GM19240 (cell line): Measurements from ENCODE around the gene HBEGF.

Experiments
- DNase-seq: peaks from one replicate; pipeline ENCODE4 v3.0.0; 2011; ENCODE audit warnings: low spot score; ENCODE audit not compliant: insufficient read length

Gene HBEGF

GRCh38 chr5:140337880-140338279, 8.5 kb downstream of the HBEGF start:
- no peak for DNase-seq

- no peak for DNase-seq
Observed at GRCh38 chr5:140336388-140336787, 10.0 kb downstream of the HBEGF start.

GRCh38 chr5:140331638-140332037, 14.8 kb downstream of the HBEGF start:
- DNase-seq: no peak

- no peak for DNase-seq
Observed at GRCh38 chr5:140329739-140330481, 16.5 kb downstream of the HBEGF start.

- no peak for DNase-seq
Observed at GRCh38 chr5:140328036-140328764, 18.2 kb downstream of the HBEGF start.

GRCh38 chr5:140327589-140327988, 18.8 kb downstream of the HBEGF start:
- DNase-seq: no peak

GRCh38 chr5:140325486-140325885, 20.9 kb downstream of the HBEGF start:
- no peak for DNase-seq

- no peak for DNase-seq
Observed at GRCh38 chr5:140324617-140325241, 21.7 kb downstream of the HBEGF start.

GRCh38 chr5:140324041-140324600, 22.3 kb downstream of the HBEGF start:
- DNase-seq: no peak

GRCh38 chr5:140322751-140323731, 23.4 kb downstream of the HBEGF start:
- no peak for DNase-seq

GRCh38 chr5:140321796-140322195, 24.6 kb downstream of the HBEGF start:
- DNase-seq: no peak

GRCh38 chr5:140319833-140320232, 26.6 kb downstream of the HBEGF start:
- no peak for DNase-seq

GRCh38 chr5:140318792-140319191, 27.6 kb downstream of the HBEGF start:
- DNase-seq: no peak

GRCh38 chr5:140317859-140318258, 28.5 kb downstream of the HBEGF start:
- no peak for DNase-seq

- DNase-seq: no peak
Observed at GRCh38 chr5:140312791-140313189, 33.6 kb downstream of the HBEGF start.

GRCh38 chr5:140312067-140312790, 34.2 kb downstream of the HBEGF start:
- DNase-seq: no peak

GRCh38 chr5:140311011-140311467, 35.4 kb downstream of the HBEGF start:
- no peak for DNase-seq

GRCh38 chr5:140310434-140310833, 36.0 kb downstream of the HBEGF start:
- DNase-seq: no peak

GRCh38 chr5:140309706-140310249, 36.6 kb downstream of the HBEGF start:
- no peak for DNase-seq

- DNase-seq: no peak
Observed at GRCh38 chr5:140305471-140305870, 40.9 kb downstream of the HBEGF start.
